Mucosa of descending colon (tissue), 3 donors: Measurements from ENCODE around the gene ANOS1. TPM values are rescaled to one million over a fixed set of nuclear protein-coding genes. Genes with fewer than 3 reads are reported as not detected.

Experiments used
- ATAC-seq: fragments of 200-7000 bp; cut with Tn5 transposase; one replicate; pipeline ENCODE4 v1.9.1; 2020; ENCODE audit warnings: mild to moderate bottlenecking, moderate library complexity
- DNase-seq, 3 donors: peaks; one replicate each; pipeline ENCODE4 v3.0.0-alpha.2; 2020
- H3K36me3 ChIP-seq: fragments of 200-600 bp; one replicate; pipeline ENCODE4 v1.8.0; 2021; ENCODE audit warnings: low read depth, mild to moderate bottlenecking
- H3K4me1 ChIP-seq: fragments of 200-600 bp; one replicate; pipeline ENCODE4 v1.8.0; 2021; ENCODE audit warnings: low read depth, mild to moderate bottlenecking
- H3K4me3 ChIP-seq: fragments of 200-600 bp; one replicate; pipeline ENCODE4 v1.8.0; 2021; ENCODE audit warnings: mild to moderate bottlenecking
- H3K9me3 ChIP-seq: fragments of 200-600 bp; one replicate; pipeline ENCODE4 v1.8.0; 2021; ENCODE audit warnings: mild to moderate bottlenecking
- CTCF ChIP-seq: fragments of 200-600 bp; IDR thresholded peaks from one replicate; pipeline ENCODE4 v1.8.0; 2022; ENCODE audit warnings: antibody characterized with exemption, mild to moderate bottlenecking
- intact Hi-C, 2 donors: fragments of 100-400 bp; cut with DNase I in 1 of 2; cut with micrococcal nuclease in 1 of 2; formaldehyde crosslinking; loops; one replicate each; pipeline versions ENCODE4 v1.11.0 to v1.11.1; 2022; cut with DNase I, micrococcal nuclease
- total RNA-seq, 3 donors: library from RNA; stranded (reverse); fragmentation: NEBNext Ultra II Directional in 2 of 3; extraction: Animal tissue kit (Norgen Biotek cat#: 25700) in 2 of 3; gene quantifications; one replicate each; pipeline versions ENCODE4 v1.2.1 to v1.2.4, GENCODE V29; 2021 to 2023
- donor health status: DM: no; HTN: no; CAD: no; lungs with moderate emphysema.
- donor health status: DM: no; HTN: no; CAD: no.
- donor health status: DM: no; HTN: yes; CAD: no.

ANOS1 gene
- total RNA-seq, 3 donors from 2014 or later: 0.14 to 0.48 (median 0.41) TPM

DNA sequence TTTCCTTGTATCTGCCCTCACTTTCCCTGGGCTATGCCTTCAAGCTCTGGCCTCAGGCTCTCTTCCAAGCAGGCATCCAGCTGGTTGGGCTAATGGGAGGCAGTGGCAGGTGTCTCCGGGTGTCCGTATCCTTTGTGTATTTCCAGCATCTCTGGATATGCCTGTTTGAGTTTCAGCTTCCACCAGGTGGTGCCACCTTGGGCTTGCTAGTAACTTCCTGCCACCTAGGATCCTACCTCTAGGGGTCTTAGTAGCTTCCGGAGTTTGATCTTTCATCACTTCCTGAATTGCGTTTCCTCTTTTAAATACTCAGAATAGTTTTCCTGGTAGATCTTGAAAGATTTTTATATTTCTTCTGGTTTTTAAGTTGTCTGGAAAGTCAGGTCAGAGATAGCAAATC lies 23.2 kb upstream of the ANOS1 start:
- Histone ChIP-seq H3K9me3 (no peaks in the 10 kb centered on the region), H3K36me3 (no peaks in the 10 kb centered on the region), H3K4me1 (no peaks in the 10 kb centered on the region), H3K4me3 (no peak overlapping the region)
- TF ChIP-seq CTCF: no peak
- DNase-seq (no peak), ATAC-seq (no peak)
- intact Hi-C loops: no loop called here

- peak; percentile 51 for ATAC-seq
- H3K4me1 ChIP-seq: no peaks in the 10 kb centered on the region
- no peak for TF ChIP-seq CTCF
- H3K36me3 ChIP-seq: no peaks in the 10 kb centered on the region
- H3K9me3 ChIP-seq: no peaks in the 10 kb centered on the region
- DNase-seq: no peak
- intact Hi-C loops: no loop called here
- H3K4me3 ChIP-seq: no peak overlapping the region
Measured at GRCh38 chrX:8749697-8750096, 17.8 kb upstream of the ANOS1 start.

DNA sequence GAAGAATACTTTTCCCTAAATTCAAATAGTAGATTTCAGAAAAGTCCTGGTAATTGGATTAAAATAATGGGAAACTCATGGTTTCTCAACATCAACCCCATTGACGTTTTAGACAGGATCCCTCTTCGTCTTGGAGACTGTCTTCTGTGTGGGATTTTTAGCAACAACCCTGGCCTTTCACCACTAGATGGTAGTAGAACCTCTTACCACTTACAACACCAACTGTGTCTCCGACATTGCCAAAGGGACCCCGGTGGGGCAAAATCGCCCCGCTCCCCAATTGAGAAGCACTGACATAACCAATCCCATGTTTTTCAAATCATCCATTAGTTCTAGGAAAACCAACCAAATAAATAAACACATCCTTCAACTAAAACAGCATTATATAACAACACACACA lies 16.9 kb upstream of the ANOS1 start:
- DNase-seq (peak in 1 of 3 donors; percentile 12), ATAC-seq (peak; percentile 45)
- Histone ChIP-seq H3K9me3 (no peaks in the 10 kb centered on the region), H3K4me1 (no peaks in the 10 kb centered on the region), H3K36me3 (no peaks in the 10 kb centered on the region), H3K4me3 (no peak overlapping the region)
- intact Hi-C loops: no loop called here
- peak; percentile 18 for TF ChIP-seq CTCF

GRCh38 chrX:8743126-8743732 lies 11.3 kb upstream of the ANOS1 start:
- DNase-seq (peak in 2 of 3 donors; percentile 65 to 76), ATAC-seq (peak; percentile 69)
- TF ChIP-seq CTCF: no peak
- no peak overlapping the region for H3K4me3 ChIP-seq
- intact Hi-C loops: loop anchor here in 1 of 2 donors (2.0 kb wide), 1 partner anchor 72 kb away; no protein-coding TSS in a partner anchor
- H3K9me3 ChIP-seq: no peaks in the 10 kb centered on the region
- H3K36me3 ChIP-seq: no peaks in the 10 kb centered on the region
- no peaks in the 10 kb centered on the region for H3K4me1 ChIP-seq

DNA sequence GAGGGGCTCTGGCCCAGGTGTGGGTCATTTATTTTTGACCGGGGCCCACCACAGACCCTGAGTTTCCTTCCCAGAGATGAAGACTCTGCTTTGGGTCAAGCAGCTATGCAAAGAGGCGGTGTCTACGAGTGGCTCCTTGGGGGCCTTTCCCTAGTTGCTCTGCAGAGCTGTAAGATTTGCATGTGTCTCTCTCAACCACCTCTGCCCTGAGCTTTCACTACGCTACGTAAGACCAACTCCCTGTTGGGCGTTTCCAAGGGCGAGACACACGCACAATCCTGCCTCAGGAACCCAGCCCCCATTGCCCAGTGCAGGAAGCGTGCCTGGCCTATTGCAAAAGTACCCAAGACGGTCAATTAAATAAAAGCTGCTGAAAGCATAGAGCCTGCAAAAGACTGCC lies 10.0 kb upstream of the ANOS1 start:
- Histone ChIP-seq H3K36me3 (no peaks in the 10 kb centered on the region), H3K9me3 (no peaks in the 10 kb centered on the region), H3K4me1 (no peaks in the 10 kb centered on the region), H3K4me3 (no peak overlapping the region)
- no peak for ATAC-seq
- no peak for DNase-seq
- intact Hi-C loops: loop anchor here in 1 of 2 donors (2.0 kb wide), 1 partner anchor 73 kb away; no protein-coding TSS in a partner anchor
- TF ChIP-seq CTCF: no peak
